ENCODE results near the gene GAS7. TPM values are rescaled to one million over a fixed set of nuclear protein-coding genes. Genes with fewer than 3 reads are reported as not detected.
A peak's percentile ranks its signal among the peaks of the same experiment; 100 is the strongest.
"Not testable (repeated sequence)": the region's sequence is repeated elsewhere in the genome, so short reads cannot be mapped to it uniquely, and the experiment has no call there.

GAS7 gene
- total RNA-seq, 2 donors from 2014 or later: 0.35 to 2.9 TPM

GRCh38 chr17:10062691-10063385 is 135.6 kb downstream of the GAS7 start:
- DNase-seq (ENCODE audit: low spot score in 2 of 2) (no peak), ATAC-seq (peak in 1 of 2 donors; percentile 52)
- peaks cover 0 to 8% of the 10 kb centered on the region in 2 donors for H3K36me3 Mint-ChIP-seq
- H3K9me3 Mint-ChIP-seq: peaks cover 0 to 9% of the 10 kb centered on the region in 2 donors
- peak overlapping the region in 1 of 2 donors; percentile 14 for H3K27ac Mint-ChIP-seq

GRCh38 chr17:10061111-10061845 is 137.1 kb downstream of the GAS7 start:
- no peak for DNase-seq (ENCODE audit: low spot score in 2 of 2)
- peaks cover 0 to 8% of the 10 kb centered on the region in 2 donors for H3K36me3 Mint-ChIP-seq
- no peak overlapping the region for H3K27ac Mint-ChIP-seq
- H3K9me3 Mint-ChIP-seq: peaks cover 0 to 9% of the 10 kb centered on the region in 2 donors
- ATAC-seq: no peak

GRCh38 chr17:10060526-10060925 is 137.9 kb downstream of the GAS7 start:
- no peak for DNase-seq (ENCODE audit: low spot score in 2 of 2)
- no peak overlapping the region for H3K27ac Mint-ChIP-seq
- ATAC-seq: no peak

GRCh38 chr17:10059684-10060211 is 138.7 kb downstream of the GAS7 start:
- DNase-seq (ENCODE audit: low spot score in 2 of 2): no peak
- H3K27ac Mint-ChIP-seq: no peak overlapping the region

More at GRCh38 chr17:10060526-10060925, 137.9 kb downstream of the GAS7 start:
- Mint-ChIP-seq H3K9me3 (peaks cover 0 to 4% of the 10 kb centered on the region in 2 donors), H3K36me3 (peaks cover 0 to 4% of the 10 kb centered on the region in 2 donors)

GRCh38 chr17:10058921-10059683 is 139.3 kb downstream of the GAS7 start:
- ATAC-seq (no peak), DNase-seq (ENCODE audit: low spot score in 2 of 2) (no peak)
- Mint-ChIP-seq H3K27ac (no peak overlapping the region), H3K36me3 (no peaks in the 10 kb centered on the region), H3K9me3 (no peaks in the 10 kb centered on the region)

More at GRCh38 chr17:10059684-10060211, 138.7 kb downstream of the GAS7 start:
- no peaks in the 10 kb centered on the region for H3K9me3 Mint-ChIP-seq
- ATAC-seq: no peak
- no peaks in the 10 kb centered on the region for H3K36me3 Mint-ChIP-seq

GRCh38 chr17:10057466-10057865 is 140.9 kb downstream of the GAS7 start:
- ATAC-seq; H3K27ac Mint-ChIP-seq; H3K9me3 Mint-ChIP-seq; DNase-seq (ENCODE audit: low spot score in 2 of 2); H3K36me3 Mint-ChIP-seq: not testable (repeated sequence)

GRCh38 chr17:10055262-10055975 is 143.0 kb downstream of the GAS7 start:
- no peak for ATAC-seq

GRCh38 chr17:10053782-10054540 is 144.4 kb downstream of the GAS7 start:
- DNase-seq (ENCODE audit: low spot score in 2 of 2) (no peak), ATAC-seq (no peak)
- H3K36me3 Mint-ChIP-seq: no peaks in the 10 kb centered on the region
- no peak overlapping the region for H3K27ac Mint-ChIP-seq
- no peaks in the 10 kb centered on the region for H3K9me3 Mint-ChIP-seq

More at GRCh38 chr17:10055262-10055975, 143.0 kb downstream of the GAS7 start:
- H3K9me3 Mint-ChIP-seq: no peaks in the 10 kb centered on the region
- no peak for DNase-seq (ENCODE audit: low spot score in 2 of 2)
- no peak overlapping the region for H3K27ac Mint-ChIP-seq
- H3K36me3 Mint-ChIP-seq: no peaks in the 10 kb centered on the region

- Mint-ChIP-seq H3K27ac (no peak overlapping the region), H3K9me3 (no peaks in the 10 kb centered on the region), H3K36me3 (no peaks in the 10 kb centered on the region)
- ATAC-seq: no peak
- DNase-seq (ENCODE audit: low spot score in 2 of 2): no peak
Measured at GRCh38 chr17:10052106-10052813, 146.1 kb downstream of the GAS7 start.

GRCh38 chr17:10051112-10051511 is 147.3 kb downstream of the GAS7 start:
- DNase-seq (ENCODE audit: low spot score in 2 of 2): no peak
- ATAC-seq: no peak
- Mint-ChIP-seq H3K9me3 (no peaks in the 10 kb centered on the region), H3K27ac (no peak overlapping the region), H3K36me3 (no peaks in the 10 kb centered on the region)

- DNase-seq (ENCODE audit: low spot score in 2 of 2): no peak
- ATAC-seq: no peak
- Mint-ChIP-seq H3K36me3 (no peaks in the 10 kb centered on the region), H3K9me3 (no peaks in the 10 kb centered on the region), H3K27ac (no peak overlapping the region)
Measured at GRCh38 chr17:10050597-10051101, 147.8 kb downstream of the GAS7 start.

- H3K9me3 Mint-ChIP-seq: no peaks in the 10 kb centered on the region
- no peak for ATAC-seq
- DNase-seq (ENCODE audit: low spot score in 2 of 2): no peak
- no peaks in the 10 kb centered on the region for H3K36me3 Mint-ChIP-seq
- H3K27ac Mint-ChIP-seq: no peak overlapping the region
Measured at GRCh38 chr17:10048629-10049350, 149.6 kb downstream of the GAS7 start.

- no peaks in the 10 kb centered on the region for H3K9me3 Mint-ChIP-seq
- DNase-seq (ENCODE audit: low spot score in 2 of 2): no peak
- no peak for ATAC-seq
- H3K36me3 Mint-ChIP-seq: no peaks in the 10 kb centered on the region
- H3K27ac Mint-ChIP-seq: no peak overlapping the region
Measured at GRCh38 chr17:10046786-10047785, 151.3 kb downstream of the GAS7 start.

All from activated naive CD4-positive, alpha-beta T cell treated with anti-CD3 and anti-CD28 coated beads, Interleukin-2, amount 50 U/mL, for 72 hours (primary cell).